Panc1 (cell line): Measurements from ENCODE around the gene SHLD3. TPM values are rescaled to one million over a fixed set of nuclear protein-coding genes. Genes with fewer than 3 reads are reported as not detected.
"Not testable (repeated sequence)": the region's sequence is repeated elsewhere in the genome, so short reads cannot be mapped to it uniquely, and the experiment has no call there.

ENCODE experiments used
- ATAC-seq: fragments of 200-7000 bp; cut with Tn5 transposase; 2 replicates; pipeline ENCODE4 v1.9.1; 2020; ENCODE audit warnings: mild to moderate bottlenecking, moderate library complexity
- BruUV-seq: library from RNA; stranded (reverse); fragments of 400-500 nt; replicated peaks from 2 replicates; lab custom pipeline; 2021; lab: Mats Ljungman, UMichigan
- CTCF ChIA-PET: fragments of 300-600 bp; sonication (Branson Sonifier 250); formaldehyde crosslinking; loops from one replicate; lab custom pipeline; 2022; ENCODE audit warnings: antibody characterized with exemption; lab: Charles Lee
- POLR2A ChIA-PET: fragments of 300-600 bp; sonication (Branson Sonifier 250); formaldehyde crosslinking; loops from one replicate; lab custom pipeline; 2022; ENCODE audit warnings: antibody characterized with exemption; lab: Charles Lee
- DNase-seq: peaks from one replicate; pipeline ENCODE4 v3.0.0-alpha.2; 2010; ENCODE audit warnings: low read depth, low spot score
- H3K27ac ChIP-seq: 2 replicates; pipeline ENCODE4 v1.5.1; 2011; ENCODE audit warnings: mild to moderate bottlenecking, low read length, inconsistent platforms
- H3K27me3 ChIP-seq: fragments of 200-500 bp; sonication (Bioruptor generic); 2 replicates; pipeline ENCODE4 v1.6.0; 2014; ENCODE audit warnings: low read length, inconsistent platforms; ENCODE audit not compliant: control insufficient read depth, insufficient read depth
- H3K36me3 ChIP-seq: fragments of 200-500 bp; sonication (Bioruptor generic); 2 replicates; pipeline ENCODE4 v1.5.1; 2014; ENCODE audit warnings: inconsistent platforms, mild to moderate bottlenecking, low read length, moderate library complexity; ENCODE audit not compliant: control insufficient read depth, insufficient read depth
- H3K4me1 ChIP-seq: 2 replicates; pipeline ENCODE4 v1.5.1; 2011; ENCODE audit warnings: inconsistent platforms, mild to moderate bottlenecking, low read length, moderate library complexity; ENCODE audit not compliant: control insufficient read depth, insufficient read depth
- H3K4me3 ChIP-seq, 2 experiments: 2 replicates each; pipeline ENCODE4 v1.5.1; 2011 to 2012; ENCODE audit warnings: low read depth in 2 of 2, low read length in 2 of 2, mild to moderate bottlenecking in 2 of 2, inconsistent platforms in 1 of 2, moderate library complexity in 1 of 2
- H3K9me3 ChIP-seq: fragments of 200-500 bp; sonication (Bioruptor generic); 2 replicates; pipeline ENCODE4 v1.5.1; 2014; ENCODE audit warnings: low read depth, mild to moderate bottlenecking, inconsistent platforms, low read length, moderate library complexity; ENCODE audit not compliant: control insufficient read depth, insufficient read depth
- CTCF ChIP-seq: fragments of 450-650 bp; IDR thresholded peaks from 2 replicates; pipeline ENCODE4 v1.5.1; 2017; ENCODE audit warnings: mild to moderate bottlenecking
- POLR2AphosphoS5 ChIP-seq: IDR thresholded peaks from 2 replicates; pipeline ENCODE4 v1.6.1; 2012; ENCODE audit warnings: mild to moderate bottlenecking, low read depth, low read length, moderate library complexity
- REST ChIP-seq, 2 experiments: IDR thresholded peaks; 2 replicates each; pipeline ENCODE4 v1.6.1; 2011 to 2012; ENCODE audit warnings: low read depth in 2 of 2, control low read depth in 1 of 2, low read length in 1 of 2, mild to moderate bottlenecking in 1 of 2, moderate library complexity in 1 of 2; ENCODE audit not compliant: insufficient read depth in 1 of 2
- SIN3A ChIP-seq: IDR thresholded peaks from 2 replicates; pipeline ENCODE4 v1.6.1; 2012; ENCODE audit warnings: low read depth, mild to moderate bottlenecking, low read length, moderate library complexity, borderline replicate concordance; ENCODE audit not compliant: insufficient read depth
- TCF7L2 ChIP-seq: IDR thresholded peaks from 2 replicates; pipeline ENCODE4 v1.6.1; 2011; ENCODE audit warnings: mild to moderate bottlenecking, low read depth, low read length, inconsistent platforms
- in situ Hi-C: cut with HindIII; loops from 2 replicates; pipeline ENCODE4 v1.10.0; 2016; ENCODE audit warnings: low sequenced_read_pairs, low pct_unique_long_range_greater_than_20kb
- intact Hi-C: fragments of 100-400 bp; cut with micrococcal nuclease; formaldehyde crosslinking; loops from one replicate; pipeline ENCODE4 v1.10.0; 2022; ENCODE audit not compliant: unreplicated experiment
- total RNA-seq: library from RNA; stranded (reverse); gene quantifications from one replicate; pipeline ENCODE4 v1.2.1, GENCODE V29; 2021; ENCODE audit not compliant: unreplicated experiment

SHLD3 gene
- total RNA-seq, 1 experiment from 2014 or later = 3.3 TPM

- POLR2A ChIA-PET = no interaction called here
- DNase-seq (no peak), ATAC-seq (no peak)
- in situ Hi-C loops (no loop called here), intact Hi-C loops (no loop called here)
- CTCF ChIA-PET = no interaction called here
- Histone ChIP-seq H3K27ac (no peak overlapping the region), H3K4me1 (no peaks in the 10 kb centered on the region), H3K9me3 (no peaks in the 10 kb centered on the region), H3K4me3 (no peak overlapping the region), H3K27me3 (no peaks in the 10 kb centered on the region), H3K36me3 (peaks cover 62% of the 10 kb centered on the region)
- BruUV-seq = no TSS peak
- no peak for TF ChIP-seq SIN3A
- TF ChIP-seq POLR2AphosphoS5 = no peak
- no peak for TF ChIP-seq TCF7L2
- no peak for TF ChIP-seq REST (IDR thresholded peaks at IDR 0.05; ENCODE audit: insufficient read depth in 1 of 2, low read depth in 2 of 2, low read length in 1 of 2)
- peak; percentile 13; the same call in 1 of the 2 replicates for TF ChIP-seq CTCF
These were observed 36.1 kb upstream of the SHLD3 start for GRCh38 chr5:65588694-65589093.

DNA sequence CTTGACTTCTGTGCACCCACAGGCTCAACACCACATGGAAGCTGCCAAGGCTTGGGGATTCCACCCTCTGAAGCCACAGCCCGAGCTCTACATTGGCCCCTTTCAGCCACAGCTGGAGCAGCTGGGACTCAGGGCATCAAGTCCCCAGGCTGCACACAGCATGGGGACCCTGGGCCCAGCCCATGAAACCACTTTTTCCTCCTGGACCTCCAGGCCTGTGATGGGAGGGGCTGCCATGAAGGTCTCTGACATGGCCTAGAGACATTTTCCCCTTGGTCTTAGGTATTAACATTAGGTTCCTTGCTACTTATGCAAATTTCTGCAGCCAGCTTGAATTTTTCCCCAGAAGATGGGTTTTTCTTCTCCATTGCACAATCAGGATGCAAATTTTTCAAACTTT lies 23.1 kb upstream of the SHLD3 start:
- intact Hi-C loops, H3K4me3 ChIP-seq, in situ Hi-C loops, BruUV-seq, H3K27me3 ChIP-seq, DNase-seq, H3K27ac ChIP-seq, ATAC-seq, H3K36me3 ChIP-seq, H3K4me1 ChIP-seq, H3K9me3 ChIP-seq, CTCF ChIA-PET, POLR2A ChIA-PET: not testable (repeated sequence)

GRCh38 chr5:65611524-65611923 lies 13.3 kb upstream of the SHLD3 start:
- Histone ChIP-seq H3K9me3 (no peaks in the 10 kb centered on the region), H3K4me3 (no peak overlapping the region), H3K36me3 (peaks cover 13% of the 10 kb centered on the region; the same call in 1 of the 2 replicates), H3K4me1 (no peaks in the 10 kb centered on the region), H3K27me3 (no peaks in the 10 kb centered on the region), H3K27ac (no peak overlapping the region)
- ATAC-seq (peak; percentile 66), DNase-seq (peak; percentile 22)
- intact Hi-C loops = no loop called here
- in situ Hi-C loops = no loop called here
- ChIA-PET CTCF (no interaction called here), POLR2A (no interaction called here)
- TF ChIP-seq POLR2AphosphoS5 = no peak
- TF ChIP-seq CTCF = no peak
- TF ChIP-seq TCF7L2 = no peak
- no peak for TF ChIP-seq SIN3A
- no peak for TF ChIP-seq REST (IDR thresholded peaks at IDR 0.05; ENCODE audit: insufficient read depth in 1 of 2, low read depth in 2 of 2, low read length in 1 of 2)
- BruUV-seq = no TSS peak
